Panc1 (cell line): ENCODE measurements around the gene MMP14. TPM values are rescaled to one million over a fixed set of nuclear protein-coding genes. Genes with fewer than 3 reads are reported as not detected.

Source experiments
- ATAC-seq: fragments of 200-7000 bp; cut with Tn5 transposase; 2 replicates; pipeline ENCODE4 v1.9.1; 2020; ENCODE audit warnings: mild to moderate bottlenecking, moderate library complexity
- BruUV-seq: library from RNA; stranded (reverse); fragments of 400-500 nt; replicated peaks from 2 replicates; lab custom pipeline; 2021; lab: Mats Ljungman, UMichigan
- CTCF ChIA-PET: fragments of 300-600 bp; sonication (Branson Sonifier 250); formaldehyde crosslinking; loops from one replicate; lab custom pipeline; 2022; ENCODE audit warnings: antibody characterized with exemption; lab: Charles Lee
- POLR2A ChIA-PET: fragments of 300-600 bp; sonication (Branson Sonifier 250); formaldehyde crosslinking; loops from one replicate; lab custom pipeline; 2022; ENCODE audit warnings: antibody characterized with exemption; lab: Charles Lee
- DNase-seq: peaks from one replicate; pipeline ENCODE4 v3.0.0-alpha.2; 2010; ENCODE audit warnings: low read depth, low spot score
- H3K27ac ChIP-seq: 2 replicates; pipeline ENCODE4 v1.5.1; 2011; ENCODE audit warnings: mild to moderate bottlenecking, low read length, inconsistent platforms
- H3K27me3 ChIP-seq: fragments of 200-500 bp; sonication (Bioruptor generic); 2 replicates; pipeline ENCODE4 v1.6.0; 2014; ENCODE audit warnings: low read length, inconsistent platforms; ENCODE audit not compliant: control insufficient read depth, insufficient read depth
- H3K36me3 ChIP-seq: fragments of 200-500 bp; sonication (Bioruptor generic); 2 replicates; pipeline ENCODE4 v1.5.1; 2014; ENCODE audit warnings: inconsistent platforms, mild to moderate bottlenecking, low read length, moderate library complexity; ENCODE audit not compliant: control insufficient read depth, insufficient read depth
- H3K4me1 ChIP-seq: 2 replicates; pipeline ENCODE4 v1.5.1; 2011; ENCODE audit warnings: inconsistent platforms, mild to moderate bottlenecking, low read length, moderate library complexity; ENCODE audit not compliant: control insufficient read depth, insufficient read depth
- H3K4me3 ChIP-seq, 2 experiments: 2 replicates each; pipeline ENCODE4 v1.5.1; 2011 to 2012; ENCODE audit warnings: low read depth in 2 of 2, low read length in 2 of 2, mild to moderate bottlenecking in 2 of 2, inconsistent platforms in 1 of 2, moderate library complexity in 1 of 2
- H3K9me3 ChIP-seq: fragments of 200-500 bp; sonication (Bioruptor generic); 2 replicates; pipeline ENCODE4 v1.5.1; 2014; ENCODE audit warnings: low read depth, mild to moderate bottlenecking, inconsistent platforms, low read length, moderate library complexity; ENCODE audit not compliant: control insufficient read depth, insufficient read depth
- POLR2AphosphoS5 ChIP-seq: IDR thresholded peaks from 2 replicates; pipeline ENCODE4 v1.6.1; 2012; ENCODE audit warnings: mild to moderate bottlenecking, low read depth, low read length, moderate library complexity
- SIN3A ChIP-seq: IDR thresholded peaks from 2 replicates; pipeline ENCODE4 v1.6.1; 2012; ENCODE audit warnings: low read depth, mild to moderate bottlenecking, low read length, moderate library complexity, borderline replicate concordance; ENCODE audit not compliant: insufficient read depth
- TCF7L2 ChIP-seq: IDR thresholded peaks from 2 replicates; pipeline ENCODE4 v1.6.1; 2011; ENCODE audit warnings: mild to moderate bottlenecking, low read depth, low read length, inconsistent platforms
- in situ Hi-C: cut with HindIII; loops from 2 replicates; pipeline ENCODE4 v1.10.0; 2016; ENCODE audit warnings: low sequenced_read_pairs, low pct_unique_long_range_greater_than_20kb
- intact Hi-C: fragments of 100-400 bp; cut with micrococcal nuclease; formaldehyde crosslinking; loops from one replicate; pipeline ENCODE4 v1.10.0; 2022; ENCODE audit not compliant: unreplicated experiment
- total RNA-seq: library from RNA; stranded (reverse); gene quantifications from one replicate; pipeline ENCODE4 v1.2.1, GENCODE V29; 2021; ENCODE audit not compliant: unreplicated experiment
- TF ChIP-seq, protein P1 (sequence below), 2 experiments: IDR thresholded peaks; 2 replicates each; pipeline ENCODE4 v1.6.1; 2011 to 2012; ENCODE audit warnings: low read depth in 2 of 2, control low read depth in 1 of 2, low read length in 1 of 2, mild to moderate bottlenecking in 1 of 2, moderate library complexity in 1 of 2; ENCODE audit not compliant: insufficient read depth in 1 of 2
- TF ChIP-seq, protein P2 (sequence below): fragments of 450-650 bp; IDR thresholded peaks from 2 replicates; pipeline ENCODE4 v1.5.1; 2017; ENCODE audit warnings: mild to moderate bottlenecking

Gene MMP14
- total RNA-seq, 1 experiment from 2014 or later = 32.9 TPM

DNA sequence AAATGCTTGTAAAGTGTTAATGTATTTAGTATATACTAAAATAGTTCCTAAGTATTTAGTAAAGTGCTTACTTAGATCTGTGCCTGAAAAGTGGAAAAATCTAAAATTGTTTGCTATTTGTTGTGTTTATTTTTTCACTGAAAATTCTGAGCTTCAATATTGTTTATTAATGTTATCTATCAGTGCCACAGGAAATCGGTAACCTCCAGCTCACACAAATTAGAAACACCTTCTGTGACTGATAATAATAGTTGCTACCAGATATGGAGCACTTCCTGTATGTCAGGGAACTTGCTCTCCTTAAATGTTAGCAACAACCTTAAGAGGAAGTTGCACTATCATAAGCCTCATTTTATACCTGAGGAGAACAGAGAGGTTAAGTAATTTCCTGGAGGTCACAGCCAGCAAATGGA is 34.4 kb downstream of the MMP14 start:
- Histone ChIP-seq H3K4me1 (peaks cover 8% of the 10 kb centered on the region; the same call in 1 of the 2 replicates), H3K27ac (peak overlapping the region; percentile 80), H3K9me3 (no peaks in the 10 kb centered on the region), H3K4me3 (peak overlapping the region; percentile 67 to 84), H3K36me3 (no peaks in the 10 kb centered on the region; the same call in 1 of the 2 replicates), H3K27me3 (no peaks in the 10 kb centered on the region)
- no TSS peak for BruUV-seq
- intact Hi-C loops = no loop called here
- DNase-seq = no peak
- ATAC-seq = no peak
- ChIA-PET CTCF (no interaction called here), POLR2A (interaction anchor here (0.5 kb wide), 1 partner anchor 47 kb away, joined by 5 read pairs; no protein-coding TSS in a partner anchor)
- TF ChIP-seq SIN3A (no peak), TCF7L2 (no peak), POLR2AphosphoS5 (no peak)
- TF ChIP-seq, protein P1, sequence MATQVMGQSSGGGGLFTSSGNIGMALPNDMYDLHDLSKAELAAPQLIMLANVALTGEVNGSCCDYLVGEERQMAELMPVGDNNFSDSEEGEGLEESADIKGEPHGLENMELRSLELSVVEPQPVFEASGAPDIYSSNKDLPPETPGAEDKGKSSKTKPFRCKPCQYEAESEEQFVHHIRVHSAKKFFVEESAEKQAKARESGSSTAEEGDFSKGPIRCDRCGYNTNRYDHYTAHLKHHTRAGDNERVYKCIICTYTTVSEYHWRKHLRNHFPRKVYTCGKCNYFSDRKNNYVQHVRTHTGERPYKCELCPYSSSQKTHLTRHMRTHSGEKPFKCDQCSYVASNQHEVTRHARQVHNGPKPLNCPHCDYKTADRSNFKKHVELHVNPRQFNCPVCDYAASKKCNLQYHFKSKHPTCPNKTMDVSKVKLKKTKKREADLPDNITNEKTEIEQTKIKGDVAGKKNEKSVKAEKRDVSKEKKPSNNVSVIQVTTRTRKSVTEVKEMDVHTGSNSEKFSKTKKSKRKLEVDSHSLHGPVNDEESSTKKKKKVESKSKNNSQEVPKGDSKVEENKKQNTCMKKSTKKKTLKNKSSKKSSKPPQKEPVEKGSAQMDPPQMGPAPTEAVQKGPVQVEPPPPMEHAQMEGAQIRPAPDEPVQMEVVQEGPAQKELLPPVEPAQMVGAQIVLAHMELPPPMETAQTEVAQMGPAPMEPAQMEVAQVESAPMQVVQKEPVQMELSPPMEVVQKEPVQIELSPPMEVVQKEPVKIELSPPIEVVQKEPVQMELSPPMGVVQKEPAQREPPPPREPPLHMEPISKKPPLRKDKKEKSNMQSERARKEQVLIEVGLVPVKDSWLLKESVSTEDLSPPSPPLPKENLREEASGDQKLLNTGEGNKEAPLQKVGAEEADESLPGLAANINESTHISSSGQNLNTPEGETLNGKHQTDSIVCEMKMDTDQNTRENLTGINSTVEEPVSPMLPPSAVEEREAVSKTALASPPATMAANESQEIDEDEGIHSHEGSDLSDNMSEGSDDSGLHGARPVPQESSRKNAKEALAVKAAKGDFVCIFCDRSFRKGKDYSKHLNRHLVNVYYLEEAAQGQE (IDR thresholded peaks at IDR 0.05; ENCODE audit: insufficient read depth in 1 of 2, low read depth in 2 of 2, low read length in 1 of 2) = no peak
- TF ChIP-seq, protein P2, sequence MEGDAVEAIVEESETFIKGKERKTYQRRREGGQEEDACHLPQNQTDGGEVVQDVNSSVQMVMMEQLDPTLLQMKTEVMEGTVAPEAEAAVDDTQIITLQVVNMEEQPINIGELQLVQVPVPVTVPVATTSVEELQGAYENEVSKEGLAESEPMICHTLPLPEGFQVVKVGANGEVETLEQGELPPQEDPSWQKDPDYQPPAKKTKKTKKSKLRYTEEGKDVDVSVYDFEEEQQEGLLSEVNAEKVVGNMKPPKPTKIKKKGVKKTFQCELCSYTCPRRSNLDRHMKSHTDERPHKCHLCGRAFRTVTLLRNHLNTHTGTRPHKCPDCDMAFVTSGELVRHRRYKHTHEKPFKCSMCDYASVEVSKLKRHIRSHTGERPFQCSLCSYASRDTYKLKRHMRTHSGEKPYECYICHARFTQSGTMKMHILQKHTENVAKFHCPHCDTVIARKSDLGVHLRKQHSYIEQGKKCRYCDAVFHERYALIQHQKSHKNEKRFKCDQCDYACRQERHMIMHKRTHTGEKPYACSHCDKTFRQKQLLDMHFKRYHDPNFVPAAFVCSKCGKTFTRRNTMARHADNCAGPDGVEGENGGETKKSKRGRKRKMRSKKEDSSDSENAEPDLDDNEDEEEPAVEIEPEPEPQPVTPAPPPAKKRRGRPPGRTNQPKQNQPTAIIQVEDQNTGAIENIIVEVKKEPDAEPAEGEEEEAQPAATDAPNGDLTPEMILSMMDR = no peak
- in situ Hi-C loops = no loop called here

DNA sequence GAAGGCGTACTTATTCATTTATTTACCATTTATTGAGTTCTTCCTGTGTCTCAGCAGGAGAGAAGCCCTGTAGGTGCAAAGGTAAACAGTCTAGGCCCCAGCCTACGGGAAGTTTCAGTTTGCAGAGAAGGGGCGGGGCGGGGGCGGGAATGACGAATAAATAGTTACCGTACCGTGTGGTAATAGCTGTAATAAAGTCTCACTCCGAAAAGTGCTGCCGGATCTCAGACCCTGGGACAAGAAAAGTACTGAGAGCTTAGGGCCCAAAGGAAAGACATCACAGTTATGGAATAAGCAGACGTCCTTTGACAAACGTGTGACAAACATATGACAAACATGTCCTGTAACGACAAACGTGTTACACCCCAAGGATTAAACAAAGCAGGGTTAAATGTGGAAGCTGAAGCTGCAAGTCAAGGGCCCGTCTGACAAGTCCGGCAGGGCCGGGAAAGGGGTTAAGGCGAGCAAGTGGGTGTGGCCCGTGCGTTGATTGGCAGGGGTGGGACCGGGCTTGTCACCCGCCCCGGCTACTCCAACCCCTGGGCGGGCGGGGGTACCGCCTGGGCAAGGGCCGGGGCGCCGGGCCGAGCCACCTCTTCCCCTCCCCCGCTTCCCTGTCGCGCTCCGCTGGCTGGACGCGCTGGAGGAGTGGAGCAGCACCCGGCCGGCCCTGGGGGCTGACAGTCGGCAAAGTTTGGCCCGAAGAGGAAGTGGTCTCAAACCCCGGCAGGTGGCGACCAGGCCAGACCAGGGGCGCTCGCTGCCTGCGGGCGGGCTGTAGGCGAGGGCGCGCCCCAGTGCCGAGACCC is 35.0 kb downstream of the MMP14 start, which contains the start of gene LRP10:
TSS of gene LRP10 (plus strand) at position 517 of the 809 bp plus-strand sequence. CDS start 564 bp downstream, outside the sequence.
- no TSS peak for BruUV-seq

More for the DNA sequence above, 35.0 kb downstream of the MMP14 start, which contains the start of gene LRP10:
- TF ChIP-seq TCF7L2 = no peak
- TF ChIP-seq POLR2AphosphoS5 = peak; percentile 56; the same call in 1 of the 2 replicates
- TF ChIP-seq SIN3A = 0 out of 2 replicates have a peak, but pooled peaks have one; percentile 57
- TF ChIP-seq, protein P1 (IDR thresholded peaks at IDR 0.05; ENCODE audit: insufficient read depth in 1 of 2, low read depth in 2 of 2, low read length in 1 of 2) = no peak
- TF ChIP-seq, protein P2 = no peak
- Histone ChIP-seq H3K9me3 (no peaks in the 10 kb centered on the region), H3K27me3 (no peaks in the 10 kb centered on the region), H3K27ac (peak within 1 kb of the TSS; percentile 80), H3K4me1 (peaks cover 8% of the 10 kb centered on the region; the same call in 1 of the 2 replicates), H3K36me3 (no peaks in the 10 kb centered on the region; the same call in 1 of the 2 replicates), H3K4me3 (peak within 1 kb of the TSS; percentile 67 to 84)
- CTCF ChIA-PET = interaction anchor here (1.0 kb wide), 1 partner anchor 15 kb away, joined by 7 read pairs; no protein-coding TSS in a partner anchor
- POLR2A ChIA-PET = interaction anchor here (0.5 kb wide), 1 partner anchor 48 kb away, joined by 5 read pairs; no protein-coding TSS in a partner anchor
- peak; percentile 96 for ATAC-seq
- in situ Hi-C loops (no loop called here), intact Hi-C loops (no loop called here)
- DNase-seq = peak; percentile 86
